H1 (cell line): ENCODE results near the gene GALNT2. TPM values are rescaled to one million over a fixed set of nuclear protein-coding genes. Genes with fewer than 3 reads are reported as not detected.

Source experiments
- CTCF ChIA-PET: fragments of 300-600 bp; sonication (Branson Sonifier 250); formaldehyde crosslinking; loops from one replicate; lab custom pipeline; 2021; ENCODE audit not compliant: partially characterized antibody; lab: Charles Lee
- POLR2A ChIA-PET: fragments of 300-600 bp; sonication (Branson Sonifier 250); formaldehyde crosslinking; loops from one replicate; lab custom pipeline; 2021; ENCODE audit warnings: inconsistent platforms; ENCODE audit not compliant: partially characterized antibody; lab: Charles Lee
- DNase-seq, 2 experiments: peaks; one replicate each; pipeline versions ENCODE4 v3.0.0 to v3.0.0-alpha.2; 2010 to 2022; ENCODE audit warnings: low spot score in 2 of 2, low read depth in 1 of 2, mixed read lengths in 1 of 2
- FAIRE-seq: peaks from 2 replicates; lab custom pipeline; 2011; peaks lifted over from hg19 to GRCh38; lab: Jason Lieb, UNC
- H2AFZ ChIP-seq: 2 replicates; pipeline ENCODE4 v1.8.1; 2012; ENCODE audit warnings: low read length, inconsistent platforms
- H2AK5ac ChIP-seq: 2 replicates; pipeline ENCODE4 v1.6.1; 2013; ENCODE audit warnings: low read depth, low read length
- H2BK120ac ChIP-seq: replicated peaks from 2 replicates; pipeline ENCODE3; 2013; ENCODE audit warnings: low read depth, low read length, inconsistent platforms
- H2BK12ac ChIP-seq: 2 replicates; pipeline ENCODE4 v1.6.1; 2013; ENCODE audit warnings: low read depth, low read length
- H2BK15ac ChIP-seq: 2 replicates; pipeline ENCODE4 v1.6.1; 2013; ENCODE audit warnings: low read length
- H2BK20ac ChIP-seq: 2 replicates; pipeline ENCODE4 v1.6.1; 2013; ENCODE audit warnings: low read length
- H2BK5ac ChIP-seq: 2 replicates; pipeline ENCODE4 v1.6.1; 2013; ENCODE audit warnings: low read depth, low read length
- H3K14ac ChIP-seq: 2 replicates; pipeline ENCODE4 v1.6.1; 2013; ENCODE audit warnings: inconsistent platforms; ENCODE audit not compliant: insufficient read length
- H3K18ac ChIP-seq: 2 replicates; pipeline ENCODE4 v1.6.1; 2013; ENCODE audit warnings: low read length; ENCODE audit errors: extremely low read depth
- H3K23ac ChIP-seq: 2 replicates; pipeline ENCODE4 v1.6.1; 2013; ENCODE audit warnings: inconsistent platforms; ENCODE audit not compliant: insufficient read length
- H3K23me2 ChIP-seq: 2 replicates; pipeline ENCODE4 v1.6.1; 2013; ENCODE audit warnings: low read depth, low read length
- H3K27ac ChIP-seq: 2 replicates; pipeline ENCODE4 v1.6.1; 2011; ENCODE audit warnings: low read depth, low read length, inconsistent platforms
- H3K27me3 ChIP-seq, 4 experiments: replicated peaks in 1 of 4; 1 replicate in 1 of 4; 2 replicates in 3 of 4; pipeline versions ENCODE4 v1.6.1 to v1.8.1; 2011 to 2013; ENCODE audit warnings: low read length in 3 of 4, mild to moderate bottlenecking in 3 of 4, inconsistent platforms in 2 of 4, mixed read lengths in 2 of 4, moderate library complexity in 1 of 4; ENCODE audit not compliant: control insufficient read depth in 3 of 4, insufficient read depth in 3 of 4; ENCODE audit errors: extremely low read depth in 1 of 4
- H3K36me3 ChIP-seq, 4 experiments: 2 replicates each; pipeline versions ENCODE4 v1.6.1 to v1.8.1; 2011 to 2013; ENCODE audit warnings: mild to moderate bottlenecking in 4 of 4, low read length in 3 of 4, moderate library complexity in 2 of 4, control low read depth in 1 of 4, inconsistent platforms in 1 of 4; ENCODE audit not compliant: insufficient read depth in 4 of 4, control insufficient read depth in 2 of 4
- H3K4ac ChIP-seq: replicated peaks from 2 replicates; pipeline ENCODE3; 2013; ENCODE audit warnings: low read length, low read depth, mixed read lengths, inconsistent platforms; ENCODE audit not compliant: insufficient read length
- H3K4me1 ChIP-seq, 4 experiments: replicated peaks in 1 of 4; 1 replicate in 1 of 4; 2 replicates in 3 of 4; pipeline versions ENCODE4 v1.6.1 to v1.8.1; 2011 to 2013; ENCODE audit warnings: low read length in 3 of 4, inconsistent platforms in 2 of 4, mixed read lengths in 1 of 4; ENCODE audit not compliant: insufficient read depth in 4 of 4, control insufficient read depth in 3 of 4
- H3K4me2 ChIP-seq, 2 experiments: 2 replicates each; pipeline versions ENCODE4 v1.6.1 to v1.8.1; 2011 to 2013; ENCODE audit warnings: low read depth in 2 of 2, low read length in 2 of 2, control low read depth in 1 of 2, inconsistent platforms in 1 of 2, mild to moderate bottlenecking in 1 of 2; ENCODE audit not compliant: insufficient read depth in 1 of 2
- H3K4me3 ChIP-seq, 4 experiments: fragments of 200-600, 300-600 bp in 1 of 4; sonication (generic), shearing (Covaris generic), sonication (Bioruptor Twin) in 1 of 4; 2 replicates each; pipeline versions ENCODE4 v1.5.1 to v1.8.1; 2011 to 2016; ENCODE audit warnings: low read length in 4 of 4, low read depth in 3 of 4, control low read depth in 2 of 4, inconsistent platforms in 2 of 4, mild to moderate bottlenecking in 2 of 4, mixed read lengths in 1 of 4, moderate library complexity in 1 of 4; ENCODE audit not compliant: insufficient read depth in 2 of 4; ENCODE audit errors: extremely low read depth in 1 of 4
- H3K56ac ChIP-seq: replicated peaks from 2 replicates; pipeline ENCODE3; 2013; ENCODE audit warnings: low read depth, mild to moderate bottlenecking, mixed read lengths, low read length, inconsistent platforms; ENCODE audit not compliant: insufficient read length
- H3K79me1 ChIP-seq: 2 replicates; pipeline ENCODE4 v1.6.1; 2013; ENCODE audit warnings: low read depth, low read length, control low read depth
- H3K79me2 ChIP-seq, 2 experiments: 2 replicates each; pipeline versions ENCODE4 v1.6.1 to v1.8.1; 2012 to 2013; ENCODE audit warnings: low read length in 2 of 2, mild to moderate bottlenecking in 2 of 2, inconsistent platforms in 1 of 2; ENCODE audit not compliant: insufficient read depth in 2 of 2, control insufficient read depth in 1 of 2
- H3K9ac ChIP-seq, 4 experiments: replicated peaks in 1 of 4; 1 replicate in 1 of 4; 2 replicates in 3 of 4; pipeline versions ENCODE4 v1.6.1 to v1.8.1; 2011 to 2013; ENCODE audit warnings: low read depth in 3 of 4, low read length in 3 of 4, control low read depth in 2 of 4, mild to moderate bottlenecking in 2 of 4, moderate library complexity in 2 of 4, inconsistent platforms in 1 of 4; ENCODE audit errors: extremely low read depth in 1 of 4
- H3K9me3 ChIP-seq, 2 experiments: 2 replicates each; pipeline versions ENCODE4 v1.6.1 to v1.8.1; 2012 to 2013; ENCODE audit warnings: mild to moderate bottlenecking in 2 of 2, moderate library complexity in 2 of 2, control low read depth in 1 of 2, inconsistent platforms in 1 of 2, low read depth in 1 of 2, low read length in 1 of 2, mixed read lengths in 1 of 2; ENCODE audit not compliant: insufficient read depth in 2 of 2
- H4K20me1 ChIP-seq, 2 experiments: replicated peaks in 1 of 2; 2 replicates each; pipeline versions ENCODE3 to v1.8.1; 2011 to 2013; ENCODE audit warnings: inconsistent platforms in 2 of 2, low read length in 2 of 2, mild to moderate bottlenecking in 1 of 2; ENCODE audit not compliant: insufficient read depth in 2 of 2, control insufficient read depth in 1 of 2
- H4K5ac ChIP-seq: 2 replicates; pipeline ENCODE4 v1.6.1; 2013; ENCODE audit warnings: low read length, low read depth, mixed read lengths, inconsistent platforms; ENCODE audit not compliant: insufficient read length
- H4K8ac ChIP-seq: 2 replicates; pipeline ENCODE4 v1.8.0; 2013; ENCODE audit warnings: mild to moderate bottlenecking, moderate library complexity, low read length, inconsistent platforms; ENCODE audit not compliant: insufficient read depth; ENCODE audit errors: extremely low read depth
- H4K91ac ChIP-seq: replicated peaks from 2 replicates; pipeline ENCODE3; 2013; ENCODE audit warnings: low read length, mixed read lengths, inconsistent platforms; ENCODE audit not compliant: insufficient read length
- HDAC2 ChIP-seq, 2 experiments: fragments of 300-600 bp in 1 of 2; sonication (generic) in 1 of 2; IDR thresholded peaks; 2 replicates each; pipeline ENCODE4 v1.6.1; 2011 to 2012; ENCODE audit warnings: low read depth in 2 of 2, low read length in 2 of 2, mild to moderate bottlenecking in 2 of 2, moderate library complexity in 2 of 2, borderline replicate concordance in 1 of 2, inconsistent platforms in 1 of 2
- RFX5 ChIP-seq: IDR thresholded peaks from 2 replicates; pipeline ENCODE4 v1.6.1; 2011; ENCODE audit warnings: low read depth, low read length, improper control_type of control experiment, borderline replicate concordance
- RNF2 ChIP-seq: fragments of 200-900, 300-1000 bp; sonication (generic); IDR thresholded peaks from 2 replicates; pipeline ENCODE4 v1.7.1; 2016; ENCODE audit warnings: borderline replicate concordance, low read depth, mild to moderate bottlenecking, antibody characterized with exemption, low read length; ENCODE audit not compliant: poor library complexity, severe bottlenecking; ENCODE audit errors: missing control alignments
- WGBS, 2 experiments: shearing (Covaris generic) in 1 of 2; methylation state at CpG; one replicate each; pipeline versions ENCODE4 v1.1.6 to v1.1.7; 2013 to 2015; ENCODE audit warnings: low lambda C conversion rate in 2 of 2, mixed read lengths in 2 of 2, inconsistent platforms in 1 of 2, low coverage in 1 of 2, missing lambda C conversion rate in 1 of 2; ENCODE audit not compliant: insufficient replicate concordance in 2 of 2, insufficient coverage in 1 of 2, insufficient read length in 1 of 2; ENCODE audit errors: extremely low coverage in 1 of 2, missing lambda C conversion rate in 1 of 2; 5-methylcytosine and 5-hydroxymethylcytosine counted together
- polyA plus RNA-seq, 7 experiments: library from polyadenylated mRNA; depleted of rRNA in 3 of 7; stranded (reverse) in 5 of 7; unstranded in 2 of 7; fragments of >200 nt in 5 of 7; fragments of 200-250 nt in 2 of 7; gene quantifications; 1 replicate in 5 of 7; 2 replicates in 1 of 7; 4 replicates in 1 of 7; pipeline versions ENCODE4 v1.2.1 to v1.2.3, GENCODE V29; 2011 to 2013; ENCODE audit warnings: missing spikeins in 2 of 7, mixed read lengths in 2 of 7
- total RNA-seq: library from RNA; stranded (reverse); fragmentation: NEBNext Ultra II Directional; extraction: Animal tissue kit (Norgen Biotek cat#: 25700); gene quantifications from 2 replicates; pipeline ENCODE4 v1.2.1, GENCODE V29; 2021

The GALNT2 gene
- total and polyA plus RNA-seq, 2 of the 8 experiments (the other 6 are each of a cell fraction or from before 2014, with no cell fraction given) = 34.5 to 75.3 TPM

DNA sequence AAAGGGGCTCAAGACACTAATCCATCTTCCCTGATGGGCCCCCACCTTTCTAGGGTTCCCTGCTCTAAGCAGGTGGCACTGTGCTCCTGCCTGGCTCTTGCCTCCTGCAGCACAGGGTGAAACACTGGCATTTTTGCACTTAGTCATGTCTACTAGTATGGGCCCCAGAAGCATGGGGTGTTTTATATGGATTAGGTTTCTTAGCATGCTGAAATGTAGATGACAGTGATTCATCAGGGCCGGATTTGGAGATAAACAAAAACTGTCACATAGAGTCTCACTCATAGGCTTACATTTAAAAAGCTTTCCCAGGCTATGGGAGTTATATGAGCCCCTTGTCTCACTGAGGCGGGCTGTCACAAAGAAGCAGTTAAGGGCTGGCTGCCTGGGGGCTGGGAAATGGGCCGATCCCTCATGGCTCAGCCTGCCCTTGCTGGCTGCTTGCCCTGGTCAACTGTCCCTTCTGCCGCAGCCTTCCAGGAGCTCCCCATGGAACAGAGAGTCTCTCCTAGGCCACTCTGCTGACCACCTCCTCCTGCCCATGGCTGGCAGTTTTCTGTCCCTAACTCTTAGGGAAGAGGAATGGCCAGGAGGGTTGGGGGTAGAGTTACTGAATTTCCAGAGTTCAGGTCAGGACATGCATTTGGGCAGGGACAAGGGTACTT lies 6.5 kb downstream of the GALNT2 start:
- Histone ChIP-seq H3K4ac (no peak overlapping the region), H4K20me1 (peaks cover 6 to 25% of the 10 kb centered on the region in 2 experiments), H4K91ac (no peak overlapping the region), H3K79me2 (peaks cover 18 to 94% of the 10 kb centered on the region in 2 experiments), H3K23me2 (no peaks in the 10 kb centered on the region), H3K27ac (no peak overlapping the region), H4K5ac (no peak overlapping the region), H3K79me1 (peaks cover 35% of the 10 kb centered on the region), H2BK5ac (no peak overlapping the region), H3K4me2 (no peak overlapping the region; a peak in 1 of 4 replicates), H3K14ac (no peak overlapping the region), H3K18ac (no peak overlapping the region), H3K27me3 (peaks cover 0 to 5% (median 0%) of the 10 kb centered on the region in 4 experiments; a peak in 3 of 7 replicates), H2AFZ (no peak overlapping the region), H3K9ac (no peak overlapping the region), H3K9me3 (no peaks in the 10 kb centered on the region), H3K36me3 (no peaks in the 10 kb centered on the region), H3K23ac (no peak overlapping the region), H3K4me1 (peaks cover 5 to 12% (median 8%) of the 10 kb centered on the region in 4 experiments; a peak in 5 of 7 replicates), H2BK12ac (no peak overlapping the region), H2BK15ac (no peak overlapping the region), H3K4me3 (no peak overlapping the region), H2BK120ac (no peak overlapping the region), H2BK20ac (no peak overlapping the region), H2AK5ac (no peak overlapping the region), H4K8ac (no peak overlapping the region), H3K56ac (no peak overlapping the region)
- DNase-seq (no peak), FAIRE-seq (no peak)
- ChIA-PET POLR2A (interaction anchor here (1.0 kb wide), 1 partner anchor 10 kb away, joined by 3 read pairs; no protein-coding TSS in a partner anchor), CTCF (interaction anchor here (0.6 to 1.5 kb wide), 3 partner anchors 30 to 94 kb away, joined by 3 to 5 read pairs (median 3); no protein-coding TSS in a partner anchor)
- TF ChIP-seq RFX5 (no peak), RNF2 (no peak), HDAC2 (IDR thresholded peaks at IDR 0.05; ENCODE audit: borderline replicate concordance in 1 of 2, low read depth in 2 of 2, low read length in 2 of 2) (no peak)
- WGBS, 2 experiments = 88% methylated on average over 4 of the region's 4 CpGs; no CpG with 5 or more reads in 1 of the 2 experiments
